Endothelial cell of umbilical vein (primary cell): ENCODE data around the gene PSORS1C1.

ENCODE experiments used
- CTCF ChIP-seq, 2 donors: IDR thresholded peaks; 1 replicate in 1 of 2; 2 replicates in 1 of 2; pipeline ENCODE4 v1.5.1; 2011; ENCODE audit warnings: low read length in 2 of 2, mild to moderate bottlenecking in 2 of 2, moderate library complexity in 2 of 2, control low read depth in 1 of 2, inconsistent platforms in 1 of 2, low read depth in 1 of 2; ENCODE audit not compliant: insufficient read depth in 1 of 2; ENCODE audit errors: extremely low read depth in 1 of 2
- EZH2 ChIP-seq: IDR thresholded peaks from 2 replicates; pipeline ENCODE4 v1.6.1; 2012; ENCODE audit warnings: borderline replicate concordance, low read depth, mild to moderate bottlenecking, moderate library complexity, low read length, inconsistent platforms; ENCODE audit not compliant: severe bottlenecking
- MYC ChIP-seq: IDR thresholded peaks from one replicate; pipeline ENCODE4 v1.6.1; 2011; ENCODE audit warnings: mild to moderate bottlenecking, low read depth, low read length

GRCh38 chr6:31149827-31150447 is 35.3 kb downstream of the PSORS1C1 start:
- TF ChIP-seq MYC (no peak), CTCF (IDR thresholded peaks at IDR 0.05; ENCODE audit: extremely low read depth in 1 of 2, insufficient read depth in 1 of 2, low read depth in 1 of 2, low read length in 2 of 2) (no peak), EZH2 (no peak)
